KBM-7 (cell line): ENCODE results near the gene TPP1.

ENCODE experiments used
- DNase-seq: peaks from one replicate; pipeline ENCODE4 v3.0.0-alpha.2; 2015
- in situ Hi-C: fragments of 300-500 bp; cut with MboI; formaldehyde crosslinking; loops from 2 replicates; pipeline ENCODE4 v1.14.3; 2020; ENCODE audit warnings: low sequenced_read_pairs, low pct_unique_long_range_greater_than_20kb, mixed read lengths

TPP1 gene

GRCh38 chr11:6615882-6616585 lies 3.2 kb downstream of the TPP1 start:
- in situ Hi-C loops, result no loop called here

GRCh38 chr11:6615046-6615445 lies 4.2 kb downstream of the TPP1 start:
- in situ Hi-C loops, result no loop called here
- no peak for DNase-seq

More at GRCh38 chr11:6615882-6616585, 3.2 kb downstream of the TPP1 start:
- no peak for DNase-seq

GRCh38 chr11:6614446-6614845 lies 4.8 kb downstream of the TPP1 start:
- in situ Hi-C loops, result no loop called here
- DNase-seq, result no peak

DNA sequence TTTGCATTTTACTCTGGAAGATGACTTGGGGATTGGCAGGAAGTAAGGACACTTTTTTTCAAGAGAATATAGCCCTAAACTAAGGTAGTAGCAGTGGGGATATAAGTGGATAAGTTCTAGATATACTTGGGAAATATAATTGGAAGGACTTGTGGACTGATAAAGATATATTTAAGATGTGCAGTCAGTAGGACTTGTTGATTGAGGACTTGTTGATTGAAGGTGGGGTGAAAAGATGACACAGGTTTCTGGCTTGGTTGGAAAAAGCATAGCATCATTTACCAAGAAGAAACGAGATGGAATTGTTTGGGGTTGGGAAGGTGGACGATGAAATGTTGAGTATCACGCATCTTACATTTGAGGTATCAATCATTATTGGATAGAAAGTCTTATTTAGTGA lies 5.7 kb downstream of the TPP1 start:
- in situ Hi-C loops, result no loop called here
- DNase-seq, result no peak

DNA sequence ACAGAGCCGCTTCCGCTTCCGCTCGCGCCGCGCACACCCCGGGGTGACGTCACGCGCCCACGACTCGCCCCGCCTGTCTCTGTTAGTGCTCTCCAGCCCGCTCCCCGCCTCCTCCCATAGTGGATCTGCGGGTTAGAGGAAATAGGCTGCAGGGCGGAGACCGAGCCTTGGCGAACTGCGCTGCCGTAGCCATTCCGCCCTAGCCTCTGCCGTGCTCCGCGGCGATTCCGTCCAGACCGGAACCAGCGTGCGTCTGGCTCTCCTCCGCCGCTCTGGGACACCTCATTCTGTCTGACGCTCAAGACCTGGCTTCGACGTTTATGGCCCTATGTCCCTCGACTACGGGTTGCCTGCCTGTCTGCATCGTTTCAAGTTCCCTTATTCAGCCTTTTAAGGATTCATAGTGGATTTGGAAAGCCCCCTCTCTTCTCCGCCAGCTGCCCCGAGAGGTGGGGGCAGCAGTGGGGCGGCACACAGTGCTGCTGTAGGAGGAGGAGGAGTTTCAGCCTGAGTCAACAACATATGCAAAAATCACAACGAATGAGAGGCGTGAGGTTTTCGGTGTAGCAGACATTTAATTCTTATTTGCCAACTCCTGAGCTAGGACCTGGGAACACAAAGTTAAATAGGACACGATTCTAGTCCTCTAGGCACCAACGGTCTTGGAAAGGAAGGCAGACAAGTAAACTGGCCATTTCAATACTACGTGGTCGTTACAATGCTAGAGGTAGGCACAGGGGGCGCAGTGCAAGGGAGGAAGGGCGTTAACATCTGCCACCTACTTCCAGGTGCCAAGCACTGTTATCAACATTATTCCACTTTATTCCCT lies 6.8 kb downstream of the TPP1 start, which contains the start of gene TAF10:
TSS of gene TAF10 (minus strand) at position 4 of the 829 bp plus-strand sequence. CDS start 27 bp downstream, outside the sequence.
- DNase-seq, result peak; percentile 97
- in situ Hi-C loops, result no loop called here

DNA sequence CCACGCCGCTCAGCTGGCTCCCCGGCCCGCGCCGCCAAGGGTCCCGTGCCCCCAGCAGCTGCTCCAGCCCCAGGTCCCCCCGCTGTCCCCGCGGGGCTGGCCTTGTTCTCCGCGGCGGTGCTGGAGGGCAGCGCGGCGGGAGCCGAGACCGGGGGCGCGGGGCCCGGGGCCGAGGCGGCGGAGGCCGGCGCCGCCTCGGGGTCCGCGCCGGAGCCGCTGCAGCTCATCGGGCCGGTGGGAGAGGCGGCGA lies 7.3 kb downstream of the TPP1 start:
- in situ Hi-C loops, result no loop called here
- no peak for DNase-seq

DNA sequence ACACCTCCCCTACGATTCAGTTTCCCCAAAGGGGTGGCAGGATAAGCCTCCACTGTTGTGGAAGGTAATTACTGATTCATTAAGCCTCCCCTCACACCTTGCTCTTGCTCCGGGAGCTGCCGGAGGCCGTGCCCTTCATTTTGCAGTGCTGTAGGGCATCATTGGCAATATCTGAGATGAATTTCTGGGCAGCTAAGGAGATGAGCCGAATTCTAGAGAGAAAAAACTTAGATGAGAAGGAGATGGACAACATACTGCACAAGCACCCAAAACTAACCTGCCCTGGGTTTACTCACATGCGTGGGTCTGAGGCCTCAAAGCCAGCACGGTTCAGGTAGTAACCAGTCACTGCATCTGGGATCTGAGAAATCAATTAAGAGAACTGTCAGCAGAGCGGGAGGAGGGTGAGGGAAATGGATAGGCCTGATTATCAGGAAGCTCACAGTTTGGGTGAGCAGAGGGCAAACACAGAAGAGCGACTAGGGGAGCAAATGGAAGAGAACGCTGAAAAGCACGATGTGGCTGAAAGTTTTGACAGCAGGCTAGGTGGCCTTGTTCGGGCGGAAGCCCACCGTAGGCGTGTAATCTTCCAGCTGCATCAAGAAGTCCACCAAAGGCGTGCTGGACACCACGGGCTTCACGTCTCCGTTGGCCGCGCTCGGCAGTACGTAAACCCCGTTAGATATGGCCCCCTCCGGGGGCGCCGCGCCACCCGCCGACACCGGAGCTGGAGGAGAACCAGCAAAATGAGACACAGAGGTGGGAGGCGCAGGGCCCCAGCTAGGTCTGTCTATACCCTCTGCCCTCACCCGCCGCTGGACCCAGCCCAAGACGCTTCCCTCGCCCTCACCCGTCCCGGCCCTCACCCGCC lies 7.9 kb downstream of the TPP1 start:
- in situ Hi-C loops, result no loop called here
- DNase-seq, result peak; percentile 26

DNA sequence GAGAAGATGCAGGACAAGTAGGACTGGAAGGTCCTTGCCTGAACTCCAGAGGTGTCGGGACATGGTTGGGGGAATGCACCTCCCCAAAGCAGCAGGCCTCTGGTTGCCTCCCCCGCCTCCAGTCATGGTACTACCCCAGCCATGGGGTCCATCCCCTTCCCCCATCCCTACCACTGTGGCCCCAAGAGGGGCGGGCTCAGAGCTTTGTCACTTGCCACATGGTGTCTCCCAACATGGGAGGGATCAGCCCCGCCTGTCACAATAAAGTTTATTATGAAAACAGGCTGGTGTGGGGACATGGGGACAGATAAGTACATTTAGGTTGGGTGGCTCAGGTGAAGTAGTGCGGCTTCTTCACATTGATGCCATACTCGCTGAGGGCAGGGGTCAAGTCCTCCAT lies 8.6 kb downstream of the TPP1 start:
- no peak for DNase-seq
- in situ Hi-C loops, result no loop called here

- in situ Hi-C loops, result loop anchor here (10.0 kb wide), 1 partner anchor 65 kb away; no protein-coding TSS in a partner anchor
- DNase-seq, result no peak
These were observed 9.7 kb downstream of the TPP1 start for GRCh38 chr11:6609502-6610015.

DNA sequence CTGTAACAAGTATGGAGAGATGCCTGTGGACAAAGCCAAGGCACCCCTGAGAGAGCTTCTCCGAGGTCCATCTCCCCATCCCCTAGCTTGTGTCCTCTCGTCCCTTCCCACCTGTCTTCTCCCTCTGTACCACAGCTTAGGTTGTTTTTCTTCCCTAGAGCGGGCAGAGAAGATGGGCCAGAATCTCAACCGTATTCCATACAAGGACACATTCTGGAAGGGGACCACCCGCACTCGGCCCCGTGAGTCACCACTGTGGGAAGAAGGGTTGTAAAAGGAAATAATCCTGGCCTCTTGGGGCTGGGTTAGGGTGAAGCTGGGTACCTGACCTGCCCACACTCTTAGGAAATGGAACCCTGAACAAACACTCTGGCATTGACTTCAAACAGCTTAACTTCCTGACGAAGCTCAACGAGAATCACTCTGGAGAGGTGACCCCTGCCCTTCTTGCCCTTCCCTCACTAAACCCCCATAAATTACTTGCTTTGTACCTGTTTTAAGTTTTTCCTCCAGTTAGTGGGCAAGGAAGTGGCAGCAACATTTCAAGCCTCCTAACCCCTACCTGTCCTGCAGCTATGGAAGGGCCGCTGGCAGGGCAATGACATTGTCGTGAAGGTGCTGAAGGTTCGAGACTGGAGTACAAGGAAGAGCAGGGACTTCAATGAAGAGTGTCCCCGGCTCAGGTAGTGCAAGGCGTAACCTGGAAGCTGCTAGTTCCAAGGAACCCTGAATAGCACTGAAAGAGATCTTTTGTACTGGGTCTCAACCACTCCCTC lies 10.3 kb downstream of the TPP1 start:
- no peak for DNase-seq
- in situ Hi-C loops, result loop anchor here (10.0 kb wide), 1 partner anchor 64 kb away; no protein-coding TSS in a partner anchor

DNA sequence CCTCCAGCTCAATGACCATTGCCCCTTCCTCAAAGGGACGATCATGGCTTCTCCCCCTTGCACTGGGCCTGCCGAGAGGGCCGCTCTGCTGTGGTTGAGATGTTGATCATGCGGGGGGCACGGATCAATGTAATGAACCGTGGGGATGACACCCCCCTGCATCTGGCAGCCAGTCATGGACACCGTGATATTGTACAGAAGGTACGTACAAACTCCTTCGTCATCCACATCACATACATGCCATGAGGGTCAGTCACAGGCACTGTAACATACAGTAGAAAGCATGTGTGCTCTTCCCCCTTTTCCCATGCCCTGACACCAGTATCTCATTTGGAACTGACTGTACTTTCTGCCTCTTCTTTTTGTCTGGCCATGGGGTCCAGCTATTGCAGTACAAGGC lies 11.2 kb downstream of the TPP1 start:
- in situ Hi-C loops, result loop anchor here (10.0 kb wide), 1 partner anchor 63 kb away; no protein-coding TSS in a partner anchor
- DNase-seq, result no peak

DNA sequence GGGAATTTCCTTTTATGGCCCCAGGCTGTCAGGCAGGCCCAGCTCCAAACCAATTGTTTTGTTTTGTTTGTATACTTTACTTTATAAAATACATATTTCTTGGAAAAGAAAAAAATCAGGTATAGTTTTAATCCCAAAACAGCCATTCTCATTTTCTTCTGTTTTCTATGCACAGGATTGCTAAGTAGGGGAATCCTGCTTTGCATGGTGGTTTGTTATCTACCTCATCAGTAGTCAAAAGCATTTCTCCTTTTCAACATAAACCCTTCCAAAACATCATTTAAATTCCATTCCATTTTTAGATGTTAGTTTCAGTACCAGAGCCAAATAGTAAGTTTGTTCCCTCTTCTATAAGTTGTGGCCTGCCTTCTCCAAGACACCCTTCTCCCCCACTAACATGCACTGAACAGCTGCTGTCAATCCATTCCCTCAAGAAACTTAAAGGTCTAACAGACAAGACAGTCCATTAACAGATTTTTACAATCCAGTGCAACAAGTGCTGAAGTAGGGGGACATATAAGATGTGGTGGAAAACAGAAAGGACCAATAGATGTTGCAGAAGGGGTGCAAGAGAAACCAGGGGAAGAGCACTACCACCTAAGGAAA lies 11.9 kb downstream of the TPP1 start:
- in situ Hi-C loops, result loop anchor here (10.0 kb wide), 1 partner anchor 62 kb away; no protein-coding TSS in a partner anchor
- no peak for DNase-seq

DNA sequence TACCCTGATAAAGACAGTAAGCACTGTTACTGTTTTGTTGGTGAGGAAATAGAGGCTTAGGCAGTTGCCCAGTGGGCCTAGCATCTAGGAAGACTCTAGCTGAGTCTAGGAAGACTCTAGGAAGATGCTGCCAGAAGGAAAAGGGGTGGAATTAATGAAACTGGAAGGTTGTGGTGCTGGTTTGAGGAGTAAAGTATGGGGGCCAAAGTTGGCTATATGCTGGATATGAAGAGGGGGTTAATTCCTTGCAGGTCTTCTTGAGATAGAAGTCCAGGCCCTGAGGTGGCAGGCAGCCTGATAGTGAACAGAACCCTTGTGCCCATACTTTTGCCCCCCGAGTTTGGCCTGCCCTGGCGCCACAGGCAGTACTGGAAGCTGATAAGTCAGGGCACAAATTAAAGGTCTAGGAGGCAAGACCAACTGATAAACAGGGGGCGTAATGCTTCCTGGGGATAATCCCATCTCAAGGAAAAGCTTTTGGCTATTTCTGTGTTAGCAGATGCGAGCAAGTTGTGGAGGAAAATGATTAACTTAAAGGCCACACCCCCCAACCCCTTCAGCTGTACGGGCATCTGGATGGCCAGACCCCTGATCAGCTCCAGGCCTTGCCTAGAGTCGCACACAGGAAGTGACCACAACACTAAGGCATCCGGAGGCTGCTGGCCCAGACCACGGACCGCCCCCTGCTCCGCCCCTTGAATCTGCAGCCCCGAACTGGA lies 12.6 kb downstream of the TPP1 start:
- DNase-seq, result peak; percentile 85
- in situ Hi-C loops, result loop anchor here (10.0 kb wide), 1 partner anchor 62 kb away; no protein-coding TSS in a partner anchor

DNA sequence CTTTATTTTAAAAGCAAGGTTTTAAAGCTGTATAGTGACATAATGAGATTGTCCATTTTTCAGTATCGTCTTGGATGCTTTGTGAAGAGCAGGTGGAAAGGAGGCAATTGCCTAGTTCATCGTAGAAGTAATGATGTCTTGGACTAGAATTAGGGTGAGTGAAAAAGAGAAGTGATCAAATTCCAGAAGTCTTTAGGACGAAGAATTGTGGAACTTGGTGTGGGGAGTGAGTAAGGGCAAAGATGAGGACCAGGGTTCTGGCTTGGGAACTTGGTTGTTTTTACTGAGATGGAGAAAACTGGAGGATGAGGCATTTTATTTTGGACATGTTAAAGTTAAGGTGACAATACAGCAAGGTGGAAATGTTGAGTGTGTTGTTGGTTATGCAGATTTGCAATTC lies 14.4 kb downstream of the TPP1 start:
- in situ Hi-C loops, result loop anchor here (10.0 kb wide), 1 partner anchor 60 kb away; no protein-coding TSS in a partner anchor
- DNase-seq, result peak; percentile 22

GRCh38 chr11:6604081-6604626 lies 15.1 kb downstream of the TPP1 start:
- in situ Hi-C loops, result loop anchor here (10.0 kb wide), 1 partner anchor 59 kb away; no protein-coding TSS in a partner anchor
- DNase-seq, result peak; percentile 71

- peak; percentile 91 for DNase-seq
These were observed 15.7 kb downstream of the TPP1 start, which contains the start of the genes ILK and RRP8 for GRCh38 chr11:6603287-6604080. ILK (plus strand) TSS chr11:6603774; CDS start chr11:6604272, 498 bp downstream. RRP8 (minus strand) TSS chr11:6603616; CDS start chr11:6603502, 114 bp downstream.

More at GRCh38 chr11:6603287-6604080, 15.7 kb downstream of the TPP1 start, which contains the start of the genes ILK and RRP8:
- in situ Hi-C loops, result loop anchor here (10.0 kb wide), 1 partner anchor 59 kb away; no protein-coding TSS in a partner anchor
